Endothelial cell of umbilical vein (primary cell): ENCODE measurements around the gene ICAM5. TPM values are rescaled to one million over a fixed set of nuclear protein-coding genes. Genes with fewer than 3 reads are reported as not detected.

ENCODE experiments used
- BruUV-seq: library from RNA; stranded (reverse); fragments of 400-500 nt; replicated peaks from 2 replicates; lab custom pipeline; 2021; lab: Mats Ljungman, UMichigan
- CTCF ChIA-PET: fragments of 300-600, 350-600 bp; sonication (Branson Sonifier 250); formaldehyde crosslinking; loops from one replicate; lab custom pipeline; 2021; ENCODE audit warnings: antibody characterized with exemption, inconsistent platforms; lab: Charles Lee
- POLR2A ChIA-PET: fragments of 300-600, 350-600 bp; sonication (Branson Sonifier 250); formaldehyde crosslinking; loops from one replicate; lab custom pipeline; 2021; ENCODE audit warnings: antibody characterized with exemption, inconsistent platforms; lab: Charles Lee
- DNase-seq: peaks from one replicate; pipeline ENCODE4 v3.0.0-alpha.2; 2011; ENCODE audit warnings: low read depth, low spot score
- FAIRE-seq: peaks from 2 replicates; lab custom pipeline; 2011; peaks lifted over from hg19 to GRCh38; lab: Jason Lieb, UNC
- H2AFZ ChIP-seq: 2 replicates; pipeline ENCODE4 v1.6.0; 2012; ENCODE audit warnings: low read depth, low read length, control low read depth, inconsistent platforms
- H3K27ac ChIP-seq: 2 replicates; pipeline ENCODE4 v1.5.1; 2011; ENCODE audit warnings: low read depth, mild to moderate bottlenecking, control low read depth, low read length, moderate library complexity; ENCODE audit not compliant: insufficient read depth
- H3K27me3 ChIP-seq, 2 experiments: 2 replicates each; pipeline versions ENCODE4 v1.6.0 to v1.6.1; 2011; ENCODE audit warnings: low read length in 2 of 2, mixed read lengths in 1 of 2; ENCODE audit not compliant: control insufficient read depth in 2 of 2, insufficient read depth in 2 of 2
- H3K36me3 ChIP-seq, 2 experiments: 2 replicates in 1 of 2; 3 replicates in 1 of 2; pipeline ENCODE4 v1.5.1; 2011; ENCODE audit warnings: low read length in 2 of 2, mild to moderate bottlenecking in 1 of 2, moderate library complexity in 1 of 2; ENCODE audit not compliant: control insufficient read depth in 2 of 2, insufficient read depth in 2 of 2; ENCODE audit errors: extremely low read depth in 1 of 2
- H3K4me1 ChIP-seq: 3 replicates; pipeline ENCODE4 v1.5.1; 2011; ENCODE audit warnings: mild to moderate bottlenecking, low read length; ENCODE audit not compliant: control insufficient read depth, insufficient read depth; ENCODE audit errors: extremely low read depth
- H3K4me2 ChIP-seq: 2 replicates; pipeline ENCODE4 v1.6.1; 2011; ENCODE audit warnings: low read length, control low read depth, mixed read lengths; ENCODE audit not compliant: insufficient read depth
- H3K4me3 ChIP-seq, 3 experiments: fragments of 200-600 bp in 1 of 3; sonication (generic), shearing (Covaris generic) in 1 of 3; replicated peaks in 1 of 3; 2 replicates each; pipeline ENCODE4 v1.5.1; 2011 to 2016; ENCODE audit warnings: control low read depth in 3 of 3, low read length in 3 of 3, mild to moderate bottlenecking in 2 of 3, inconsistent platforms in 1 of 3, low read depth in 1 of 3, moderate library complexity in 1 of 3; ENCODE audit not compliant: insufficient read depth in 1 of 3
- H3K79me2 ChIP-seq: 2 replicates; pipeline ENCODE4 v1.6.0; 2012; ENCODE audit warnings: low read length, inconsistent platforms; ENCODE audit not compliant: control insufficient read depth, insufficient read depth
- H3K9ac ChIP-seq: replicated peaks from 2 replicates; pipeline ENCODE3; 2011; ENCODE audit warnings: low read length, control low read depth; ENCODE audit not compliant: insufficient read depth; ENCODE audit errors: extremely low read depth
- H3K9me1 ChIP-seq: replicated peaks from 3 replicates; pipeline ENCODE4 v1.6.0; 2011; ENCODE audit warnings: mild to moderate bottlenecking, low read length; ENCODE audit not compliant: control insufficient read depth, insufficient read depth; ENCODE audit errors: extremely low read depth
- H3K9me3 ChIP-seq: replicated peaks from 2 replicates; pipeline ENCODE4 v1.5.1; 2012; ENCODE audit warnings: low read length, inconsistent platforms; ENCODE audit not compliant: control insufficient read depth, insufficient read depth
- H4K20me1 ChIP-seq: replicated peaks from 2 replicates; pipeline ENCODE3; 2011; ENCODE audit warnings: mild to moderate bottlenecking, low read length; ENCODE audit not compliant: control insufficient read depth, insufficient read depth; ENCODE audit errors: extremely low read depth
- CTCF ChIP-seq, 2 donors: IDR thresholded peaks; 1 replicate in 1 of 2; 2 replicates in 1 of 2; pipeline ENCODE4 v1.5.1; 2011; ENCODE audit warnings: low read length in 2 of 2, mild to moderate bottlenecking in 2 of 2, moderate library complexity in 2 of 2, control low read depth in 1 of 2, inconsistent platforms in 1 of 2, low read depth in 1 of 2; ENCODE audit not compliant: insufficient read depth in 1 of 2; ENCODE audit errors: extremely low read depth in 1 of 2
- EZH2 ChIP-seq: IDR thresholded peaks from 2 replicates; pipeline ENCODE4 v1.6.1; 2012; ENCODE audit warnings: borderline replicate concordance, low read depth, mild to moderate bottlenecking, moderate library complexity, low read length, inconsistent platforms; ENCODE audit not compliant: severe bottlenecking
- FOS ChIP-seq: IDR thresholded peaks from 2 replicates; pipeline ENCODE4 v1.6.1; 2011; ENCODE audit warnings: mild to moderate bottlenecking, low read length, moderate library complexity, borderline replicate concordance; ENCODE audit not compliant: insufficient read depth
- GATA2 ChIP-seq: IDR thresholded peaks from 2 replicates; pipeline ENCODE4 v1.7.0; 2011; ENCODE audit warnings: low read depth, mild to moderate bottlenecking, moderate library complexity, mixed read lengths, low read length; ENCODE audit not compliant: insufficient read length, insufficient read depth
- JUN ChIP-seq: IDR thresholded peaks from 2 replicates; pipeline ENCODE4 v1.6.1; 2011; ENCODE audit warnings: borderline replicate concordance, low read depth; ENCODE audit not compliant: insufficient read length, insufficient read depth
- MAX ChIP-seq: IDR thresholded peaks from 2 replicates; pipeline ENCODE4 v1.6.1; 2011; ENCODE audit not compliant: insufficient read depth, insufficient read length
- MYC ChIP-seq: IDR thresholded peaks from one replicate; pipeline ENCODE4 v1.6.1; 2011; ENCODE audit warnings: mild to moderate bottlenecking, low read depth, low read length
- POLR2A ChIP-seq: IDR thresholded peaks from 2 replicates; pipeline ENCODE4 v1.6.1; 2012; ENCODE audit warnings: low read depth, mild to moderate bottlenecking, control low read depth, low read length
- POLR2AphosphoS5 ChIP-seq: IDR thresholded peaks from 2 replicates; pipeline ENCODE4 v1.6.1; 2012; ENCODE audit warnings: low read depth, mild to moderate bottlenecking, control low read depth, low read length, moderate library complexity; ENCODE audit not compliant: insufficient read depth
- dilution Hi-C: fragments of 300-500 bp; cut with MboI; formaldehyde crosslinking; loops from one replicate; pipeline ENCODE4 v1.15.0; 2019; ENCODE audit warnings: low sequenced_read_pairs; ENCODE audit not compliant: extremely low pct_ligation_motif_present
- intact Hi-C: fragments of 100-400 bp; cut with micrococcal nuclease; formaldehyde crosslinking; loops from one replicate; pipeline ENCODE4 v1.10.0; 2022
- polyA plus RNA-seq, 4 experiments: library from polyadenylated mRNA; depleted of rRNA in 3 of 4; stranded (reverse) in 3 of 4; unstranded in 1 of 4; fragments of >200 nt; gene quantifications; 2 replicates each; pipeline versions ENCODE4 v1.2.1 to v1.2.3, GENCODE V29; 2011 to 2012; ENCODE audit warnings: missing spikeins in 1 of 4
- total RNA-seq: library from RNA; stranded (reverse); gene quantifications from 2 replicates; pipeline ENCODE4 v1.2.3, GENCODE V29; 2021

Gene ICAM5
- total and polyA plus RNA-seq, 2 donors (not counting 3 experiments of a cell fraction or from before 2014, with no cell fraction given), result 0.10 to 0.40 TPM

GRCh38 chr19:10343495-10343894 is 53.7 kb downstream of the ICAM5 start:
- Histone ChIP-seq H3K4me3 (no peak overlapping the region), H3K9ac (no peak overlapping the region), H3K79me2 (no peaks in the 10 kb centered on the region), H3K27me3 (no peaks in the 10 kb centered on the region), H3K4me1 (no peaks in the 10 kb centered on the region), H2AFZ (no peak overlapping the region), H3K36me3 (no peaks in the 10 kb centered on the region), H4K20me1 (no peaks in the 10 kb centered on the region), H3K4me2 (no peak overlapping the region), H3K9me1 (no peaks in the 10 kb centered on the region), H3K27ac (no peak overlapping the region), H3K9me3 (no peaks in the 10 kb centered on the region)
- intact Hi-C loops (no loop called here), dilution Hi-C loops (no loop called here)
- TF ChIP-seq FOS (no peak), GATA2 (no peak), POLR2A (no peak), EZH2 (no peak), MAX (no peak), MYC (no peak), CTCF (IDR thresholded peaks at IDR 0.05; ENCODE audit: extremely low read depth in 1 of 2, insufficient read depth in 1 of 2, low read depth in 1 of 2, low read length in 2 of 2) (no peak), JUN (no peak), POLR2AphosphoS5 (no peak)
- no peak for FAIRE-seq
- no peak for DNase-seq
- ChIA-PET CTCF (interaction anchor here (0.7 to 2.6 kb wide), 6 partner anchors 13 to 93 kb away, joined by 3 to 9 read pairs (median 6); no protein-coding TSS in a partner anchor), POLR2A (no interaction called here)
- no TSS peak for BruUV-seq
